ENCODE measurements around the gene PDHX.
"Not testable (repeated sequence)": the region's sequence is repeated elsewhere in the genome, so short reads cannot be mapped to it uniquely, and the experiment has no call there.

Gene PDHX

GRCh38 chr11:34913556-34913955 lies 2.9 kb upstream of the PDHX start:
- DNase-seq = not testable (repeated sequence)

GRCh38 chr11:34915136-34916014 lies 1.0 kb upstream of the PDHX start:
- DNase-seq = no peak

GRCh38 chr11:34916843-34917770 lies 689 bp downstream of the PDHX start:
- DNase-seq = no peak

GRCh38 chr11:34921156-34921555 lies 4.7 kb downstream of the PDHX start:
- no peak for DNase-seq

- DNase-seq = no peak
Observed at GRCh38 chr11:34924714-34925113, 8.3 kb downstream of the PDHX start.

- peak; percentile 27 for DNase-seq
Observed at GRCh38 chr11:34926101-34926830, 9.8 kb downstream of the PDHX start.

GRCh38 chr11:34926831-34927132 lies 10.4 kb downstream of the PDHX start:
- no peak for DNase-seq

- no peak for DNase-seq
Observed at GRCh38 chr11:34928268-34928959, 12.0 kb downstream of the PDHX start.

- DNase-seq = no peak
Observed at GRCh38 chr11:34928960-34929680, 12.7 kb downstream of the PDHX start.

GRCh38 chr11:34929794-34930763 lies 13.7 kb downstream of the PDHX start:
- no peak for DNase-seq

- DNase-seq = no peak
Observed at GRCh38 chr11:34936945-34937629, 20.7 kb downstream of the PDHX start.

- no peak for DNase-seq
Observed at GRCh38 chr11:34938611-34939010, 22.2 kb downstream of the PDHX start.

- no peak for DNase-seq
Observed at GRCh38 chr11:34940026-34940677, 23.7 kb downstream of the PDHX start.

- no peak for DNase-seq
Observed at GRCh38 chr11:34941688-34942087, 25.3 kb downstream of the PDHX start.

GRCh38 chr11:34944692-34945091 lies 28.3 kb downstream of the PDHX start:
- no peak for DNase-seq

- DNase-seq = no peak
Observed at GRCh38 chr11:34948696-34949095, 32.3 kb downstream of the PDHX start.

GRCh38 chr11:34953955-34954354 lies 37.5 kb downstream of the PDHX start:
- no peak for DNase-seq

- no peak for DNase-seq
Observed at GRCh38 chr11:34957206-34957605, 40.8 kb downstream of the PDHX start.

GRCh38 chr11:34957606-34958005 lies 41.2 kb downstream of the PDHX start:
- no peak for DNase-seq

GRCh38 chr11:34959770-34960169 lies 43.4 kb downstream of the PDHX start:
- no peak for DNase-seq

All from SHP77 treated with DMSO at 0.1 percent for 48 hours (cell line).